BJ (cell line): Measurements from ENCODE around the gene FAT2. TPM values are rescaled to one million over a fixed set of nuclear protein-coding genes. Genes with fewer than 3 reads are reported as not detected.

ENCODE experiments used
- CTCF ChIA-PET: fragments of 350-600 bp; formaldehyde crosslinking; extraction: SDS; loops from one replicate; lab custom pipeline; 2021; ENCODE audit warnings: antibody characterized with exemption, inconsistent platforms; lab: Yijun Ruan, JAX
- POLR2A ChIA-PET: fragments of 300-600 bp; sonication (Branson Sonifier 250); formaldehyde crosslinking; extraction: SDS; loops from one replicate; lab custom pipeline; 2021; ENCODE audit warnings: antibody characterized with exemption; lab: Charles Lee
- DNase-seq: peaks from one replicate; pipeline ENCODE4 v3.0.0-alpha.2; 2011; ENCODE audit warnings: low read depth
- H3K27me3 ChIP-seq: 2 replicates; pipeline ENCODE4 v1.6.0; 2011; ENCODE audit warnings: low read length; ENCODE audit not compliant: control insufficient read depth, insufficient read depth
- H3K36me3 ChIP-seq: 2 replicates; pipeline ENCODE4 v1.5.1; 2011; ENCODE audit warnings: low read length; ENCODE audit not compliant: control insufficient read depth, insufficient read depth
- H3K4me3 ChIP-seq: 2 replicates; pipeline ENCODE4 v1.5.1; 2011; ENCODE audit warnings: low read depth, mild to moderate bottlenecking, control low read depth, low read length
- CTCF ChIP-seq: IDR thresholded peaks from 2 replicates; pipeline ENCODE4 v1.5.1; 2011; ENCODE audit warnings: low read depth, mild to moderate bottlenecking, control low read depth, inconsistent platforms, low read length, moderate library complexity; ENCODE audit not compliant: insufficient read depth
- polyA minus RNA-seq: library from RNA; depleted of rRNA, polyadenylated mRNA; stranded (reverse); fragments of >200 nt; gene quantifications from 2 replicates; pipeline ENCODE4 v1.2.3, GENCODE V29; 2011; rRNA and poly(A)+ RNA removed
- polyA plus RNA-seq: library from polyadenylated mRNA; depleted of rRNA; stranded (reverse); fragments of >200 nt; gene quantifications from 2 replicates; pipeline ENCODE4 v1.2.3, GENCODE V29; 2011; rRNA removed

FAT2 gene
- polyA plus RNA-seq (not detected in 2 replicates), polyA minus RNA-seq (not detected in 2 replicates)

GRCh38 chr5:151591144-151591819, at the start of gene FAT2:
TSS of gene FAT2 (minus strand) at chr5:151591331. CDS start at chr5:151568931, 22,400 bp downstream.
- Histone ChIP-seq H3K4me3 (no peak within 1 kb of the TSS), H3K36me3 (no peaks in the 10 kb centered on the region), H3K27me3 (peaks cover 3% of the 10 kb centered on the region)
- no peak for TF ChIP-seq CTCF
- DNase-seq = no peak
- ChIA-PET POLR2A (no interaction called here), CTCF (interaction anchor here (1.4 kb wide), 1 partner anchor 61 kb away, joined by 3 read pairs; no protein-coding TSS in a partner anchor)

GRCh38 chr5:151638619-151639018, 47.5 kb upstream of the FAT2 start:
- no peak for TF ChIP-seq CTCF
- H3K36me3 ChIP-seq = no peaks in the 10 kb centered on the region
- peaks cover 8% of the 10 kb centered on the region for H3K27me3 ChIP-seq
- no peak for DNase-seq
- ChIA-PET CTCF (interaction anchor here (1.3 kb wide), 2 partner anchors 14 to 191 kb away, joined by 4 read pairs; partner anchors contain the start of gene SLC36A1), POLR2A (no interaction called here)
- no peak overlapping the region for H3K4me3 ChIP-seq

GRCh38 chr5:151637676-151638075, 46.5 kb upstream of the FAT2 start:
- Histone ChIP-seq H3K4me3 (no peak overlapping the region), H3K36me3 (no peaks in the 10 kb centered on the region), H3K27me3 (peaks cover 8% of the 10 kb centered on the region)
- DNase-seq = no peak
- POLR2A ChIA-PET = no interaction called here
- CTCF ChIA-PET = interaction anchor here (0.8 to 1.3 kb wide), 3 partner anchors 9 to 190 kb away, joined by 3 to 4 read pairs (median 4); partner anchors contain the start of gene SLC36A1
- no peak for TF ChIP-seq CTCF

GRCh38 chr5:151633892-151634291, 42.8 kb upstream of the FAT2 start:
- Histone ChIP-seq H3K36me3 (no peaks in the 10 kb centered on the region), H3K4me3 (no peak overlapping the region), H3K27me3 (peaks cover 1% of the 10 kb centered on the region)
- ChIA-PET CTCF (interaction anchor here (2.3 kb wide), 1 partner anchor 18 kb away, joined by 6 read pairs; no protein-coding TSS in a partner anchor), POLR2A (no interaction called here)
- TF ChIP-seq CTCF = no peak
- no peak for DNase-seq

GRCh38 chr5:151632941-151633340, 41.8 kb upstream of the FAT2 start:
- no peak for DNase-seq
- ChIA-PET POLR2A (no interaction called here), CTCF (interaction anchor here (1.4 to 2.3 kb wide), 2 partner anchors 19 to 108 kb away, joined by 3 to 6 read pairs; no protein-coding TSS in a partner anchor)
- no peak for TF ChIP-seq CTCF
- H3K27me3 ChIP-seq = peaks cover under 1% of the 10 kb centered on the region
- H3K4me3 ChIP-seq = no peak overlapping the region
- H3K36me3 ChIP-seq = no peaks in the 10 kb centered on the region
